HepG2 (cell line): ENCODE results near the gene PPIC. TPM values are rescaled to one million over a fixed set of nuclear protein-coding genes. Genes with fewer than 3 reads are reported as not detected.
A peak's percentile ranks its signal among the peaks of the same experiment; 100 is the strongest.

Source experiments
- AGO1 ChIP-seq: fragments of 200-400 bp; formaldehyde crosslinking; IDR thresholded peaks from 2 replicates; pipeline ENCODE4 v1.6.1; 2017; ENCODE audit warnings: mild to moderate bottlenecking, low read depth, low read length, moderate library complexity; ENCODE audit not compliant: poor library complexity, severe bottlenecking
- CEBPB ChIP-seq: IDR thresholded peaks from 2 replicates; pipeline ENCODE4 v1.6.1; 2011; ENCODE audit warnings: low read depth, low read length, improper control_type of control experiment, borderline replicate concordance
- FOSL2 ChIP-seq: sonication (generic); formaldehyde crosslinking; IDR thresholded peaks from 2 replicates; pipeline ENCODE4 v1.4.0; 2020; ENCODE audit warnings: missing genetic modification reagents
- GTF3A ChIP-seq: sonication (generic); formaldehyde crosslinking; conservative IDR thresholded peaks from 2 replicates; pipeline ENCODE4 v1.4.0; 2020; ENCODE audit warnings: mild to moderate bottlenecking, missing genetic modification reagents
- HDAC1 ChIP-seq: sonication (generic); formaldehyde crosslinking; IDR thresholded peaks from 2 replicates; pipeline ENCODE4 v1.5.1; 2020; ENCODE audit warnings: mild to moderate bottlenecking, missing genetic modification reagents
- MIXL1 ChIP-seq: IDR thresholded peaks from 2 replicates; pipeline ENCODE4 v1.6.1; 2016
- MTERF4 ChIP-seq: sonication (generic); formaldehyde crosslinking; IDR thresholded peaks from 2 replicates; pipeline ENCODE4 v1.8.0; 2023; ENCODE audit warnings: mild to moderate bottlenecking, missing genetic modification reagents
- PBX3 ChIP-seq: sonication (generic); formaldehyde crosslinking; IDR thresholded peaks from 2 replicates; pipeline ENCODE4 v1.8.1; 2023; ENCODE audit warnings: missing genetic modification reagents, inconsistent platforms, borderline replicate concordance
- RERE ChIP-seq: IDR thresholded peaks from 2 replicates; pipeline ENCODE4 v1.6.1; 2016; ENCODE audit warnings: low read depth, missing genetic modification reagents, missing compliant biosample characterization
- SOX13 ChIP-seq, 3 experiments: fragments of 450-650 bp in 1 of 3; sonication (generic) in 1 of 3; formaldehyde crosslinking in 1 of 3; IDR thresholded peaks in 2 of 3; conservative IDR thresholded peaks in 1 of 3; 2 replicates each; pipeline versions ENCODE4 v1.5.0 to v1.6.1; 2016 to 2020; ENCODE audit warnings: antibody characterized with exemption in 1 of 3, mild to moderate bottlenecking in 1 of 3, missing compliant biosample characterization in 1 of 3, missing genetic modification reagents in 1 of 3, moderate library complexity in 1 of 3
- SOX5 ChIP-seq: IDR thresholded peaks from 2 replicates; pipeline ENCODE4 v1.6.1; 2016; ENCODE audit warnings: borderline replicate concordance
- ZBTB14 ChIP-seq: sonication (generic); formaldehyde crosslinking; IDR thresholded peaks from 2 replicates; pipeline ENCODE4 v1.4.0; 2020; ENCODE audit warnings: missing genetic modification reagents
- ZNF317 ChIP-seq: sonication (generic); formaldehyde crosslinking; IDR thresholded peaks from 2 replicates; pipeline ENCODE4 v1.5.0; 2020; ENCODE audit warnings: mild to moderate bottlenecking, missing genetic modification reagents
- ZNF496 ChIP-seq: sonication (generic); formaldehyde crosslinking; IDR thresholded peaks from 2 replicates; pipeline ENCODE4 v1.8.1; 2023; ENCODE audit warnings: mild to moderate bottlenecking, moderate library complexity, missing genetic modification reagents; ENCODE audit not compliant: insufficient replicate concordance
- ZNF619 ChIP-seq: sonication (generic); formaldehyde crosslinking; IDR thresholded peaks from 2 replicates; pipeline ENCODE4 v1.4.0; 2020; ENCODE audit warnings: mild to moderate bottlenecking, missing genetic modification reagents
- ZNF749 ChIP-seq: sonication (generic); formaldehyde crosslinking; IDR thresholded peaks from 2 replicates; pipeline ENCODE4 v1.8.0; 2022; ENCODE audit warnings: mild to moderate bottlenecking, missing genetic modification reagents, moderate library complexity, borderline replicate concordance
- polyA plus RNA-seq, 8 experiments: library from polyadenylated mRNA; depleted of rRNA in 3 of 8; stranded (reverse) in 7 of 8; unstranded in 1 of 8; fragments of >200 nt; fragmentation: Illumina TruSeq in 4 of 8; extraction: Trizol in 4 of 8; gene quantifications; 2 replicates each; pipeline versions ENCODE4 v1.2.1 to v1.2.3, GENCODE V29; 2011 to 2016; ENCODE audit warnings: low read depth in 4 of 8, missing spikeins in 1 of 8, mixed read lengths in 1 of 8; ENCODE audit not compliant: insufficient read depth in 1 of 8
- total RNA-seq, 5 experiments: library from RNA; depleted of rRNA; stranded (reverse); fragments of >200 nt; fragmentation: Illumina TruSeq; extraction: Trizol; gene quantifications; 2 replicates each; pipeline ENCODE4 v1.2.3, GENCODE V29; 2016; ENCODE audit warnings: low read depth in 1 of 5

Gene PPIC
- total and polyA plus RNA-seq, 2 of the 13 experiments (the other 11 are each of a cell fraction or from before 2014, with no cell fraction given), result 6.2 to 17.2 TPM

GRCh38 chr5:123036391-123037103 is at the start of gene PPIC (continued):
- no peak for TF ChIP-seq MTERF4
- TF ChIP-seq PBX3 (CRISPR knock-in tag), result no peak
- no peak for TF ChIP-seq SOX13 (IDR thresholded peaks at IDR 0.05)
- TF ChIP-seq SOX13 (CRISPR knock-in tag; conservative IDR thresholded peaks at IDR 0.05 in 1 of 2, IDR thresholded peaks at IDR 0.05 in 1 of 2), result 0 out of 4 replicates have a peak, but pooled peaks of 1 of the 2 experiments have one; percentile 8
- TF ChIP-seq CEBPB, result no peak
- TF ChIP-seq MIXL1 (CRISPR knock-in tag), result no peak
- TF ChIP-seq FOSL2 (CRISPR knock-in tag), result no peak; the same call in 1 of the 2 replicates
- TF ChIP-seq ZNF496 (CRISPR knock-in tag), result no peak
- peak; percentile 31; the same call in 1 of the 2 replicates for TF ChIP-seq HDAC1 (CRISPR knock-in tag)
- TF ChIP-seq ZNF619, result 0 out of 2 replicates have a peak, but pooled peaks have one; percentile 21
- TF ChIP-seq SOX5 (CRISPR knock-in tag), result no peak; the same call in 1 of the 2 replicates
- no peak for TF ChIP-seq AGO1
- peak; percentile 81 for TF ChIP-seq ZBTB14 (CRISPR knock-in tag)
- no peak for TF ChIP-seq ZNF317 (CRISPR knock-in tag)
- TF ChIP-seq ZNF749 (CRISPR knock-in tag), result peak; percentile 42; the same call in 1 of the 2 replicates
- no peak for TF ChIP-seq GTF3A
- no peak for TF ChIP-seq RERE (CRISPR knock-in tag)
